Calu3 (cell line): ENCODE measurements around the gene PHF12. TPM values are rescaled to one million over a fixed set of nuclear protein-coding genes. Genes with fewer than 3 reads are reported as not detected.
A peak's percentile ranks its signal among the peaks of the same experiment; 100 is the strongest.

ENCODE experiments used
- BruUV-seq: library from RNA; stranded (reverse); fragments of 400-500 nt; replicated peaks from 2 replicates; lab custom pipeline; 2021; lab: Mats Ljungman, UMichigan
- CTCF ChIA-PET: fragments of 300-600 bp; sonication (Branson Sonifier 250); formaldehyde crosslinking; loops from one replicate; lab custom pipeline; 2022; ENCODE audit warnings: antibody characterized with exemption; lab: Charles Lee
- DNase-seq: peaks from one replicate; pipeline ENCODE4 v3.0.0; 2022
- H3K27ac Mint-ChIP-seq: one replicate; pipeline ENCODE4 v1.8.0; 2022; ENCODE audit warnings: mixed read lengths; ENCODE audit not compliant: unreplicated experiment
- H3K27me3 Mint-ChIP-seq: one replicate; pipeline ENCODE4 v1.8.0; 2022; ENCODE audit warnings: mixed read lengths; ENCODE audit not compliant: unreplicated experiment
- H3K36me3 Mint-ChIP-seq: one replicate; pipeline ENCODE4 v1.8.0; 2022; ENCODE audit warnings: mild to moderate bottlenecking, moderate library complexity, mixed read lengths; ENCODE audit not compliant: insufficient read depth, unreplicated experiment
- H3K4me1 Mint-ChIP-seq: one replicate; pipeline ENCODE4 v1.8.0; 2022; ENCODE audit warnings: mild to moderate bottlenecking, low read depth, mixed read lengths; ENCODE audit not compliant: unreplicated experiment
- H3K4me3 Mint-ChIP-seq: one replicate; pipeline ENCODE4 v1.8.0; 2022; ENCODE audit warnings: mild to moderate bottlenecking, low read depth, moderate library complexity, mixed read lengths; ENCODE audit not compliant: unreplicated experiment
- H3K9me3 Mint-ChIP-seq: one replicate; pipeline ENCODE4 v1.8.0; 2022; ENCODE audit warnings: low read depth, mixed read lengths; ENCODE audit not compliant: unreplicated experiment
- intact Hi-C: fragments of 100-400 bp; cut with micrococcal nuclease; formaldehyde crosslinking; loops from one replicate; pipeline ENCODE4 v1.10.0; 2022; ENCODE audit not compliant: unreplicated experiment
- total RNA-seq: library from RNA; stranded (reverse); gene quantifications from 2 replicates; pipeline ENCODE4 v1.2.3, GENCODE V29; 2022
- TF ChIP-seq, protein P1 (sequence below): fragments of 200-600 bp; IDR thresholded peaks from one replicate; pipeline ENCODE4 v1.8.0; 2022; ENCODE audit warnings: antibody characterized with exemption; ENCODE audit not compliant: unreplicated experiment

The PHF12 gene
- total RNA-seq, 1 experiment from 2014 or later = 54.0 TPM

DNA sequence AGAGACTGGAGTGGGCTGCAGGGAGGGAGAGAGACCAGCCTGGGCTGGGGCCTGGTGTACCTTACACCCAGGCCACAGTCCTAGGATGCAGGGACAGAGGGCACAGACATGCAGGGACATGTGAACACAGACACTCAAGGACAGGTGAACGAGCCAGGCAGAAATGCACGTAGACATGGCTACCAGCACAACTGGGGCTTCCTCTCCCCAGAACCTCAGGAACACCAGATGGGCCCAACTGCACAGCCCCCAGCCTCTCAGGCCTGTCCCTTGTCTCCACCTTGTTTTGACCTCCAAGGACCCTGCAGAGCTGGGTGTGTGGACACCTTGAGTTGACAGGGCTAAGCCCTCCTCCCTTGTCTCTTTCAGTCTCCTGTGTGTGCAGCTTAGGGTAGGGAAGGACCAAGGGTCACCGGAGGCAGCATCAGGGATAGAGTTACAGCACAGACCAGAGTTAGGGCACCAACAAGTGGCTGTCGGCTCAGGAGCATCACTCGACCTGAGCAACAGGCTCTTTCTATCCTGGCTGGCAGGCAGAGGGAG lies 45.3 kb upstream of the PHF12 start:
- no peak overlapping the region for H3K27ac Mint-ChIP-seq
- no peaks in the 10 kb centered on the region for H3K9me3 Mint-ChIP-seq
- BruUV-seq = no TSS peak
- no peaks in the 10 kb centered on the region for H3K4me1 Mint-ChIP-seq
- intact Hi-C loops = no loop called here
- no peak for DNase-seq
- peaks cover 89% of the 10 kb centered on the region for H3K27me3 Mint-ChIP-seq
- H3K36me3 Mint-ChIP-seq = peaks cover 5% of the 10 kb centered on the region
- CTCF ChIA-PET = interaction anchor here (0.6 kb wide), 1 partner anchor 15 kb away, joined by 3 read pairs; no protein-coding TSS in a partner anchor
- H3K4me3 Mint-ChIP-seq = no peak overlapping the region
- TF ChIP-seq, protein P1, sequence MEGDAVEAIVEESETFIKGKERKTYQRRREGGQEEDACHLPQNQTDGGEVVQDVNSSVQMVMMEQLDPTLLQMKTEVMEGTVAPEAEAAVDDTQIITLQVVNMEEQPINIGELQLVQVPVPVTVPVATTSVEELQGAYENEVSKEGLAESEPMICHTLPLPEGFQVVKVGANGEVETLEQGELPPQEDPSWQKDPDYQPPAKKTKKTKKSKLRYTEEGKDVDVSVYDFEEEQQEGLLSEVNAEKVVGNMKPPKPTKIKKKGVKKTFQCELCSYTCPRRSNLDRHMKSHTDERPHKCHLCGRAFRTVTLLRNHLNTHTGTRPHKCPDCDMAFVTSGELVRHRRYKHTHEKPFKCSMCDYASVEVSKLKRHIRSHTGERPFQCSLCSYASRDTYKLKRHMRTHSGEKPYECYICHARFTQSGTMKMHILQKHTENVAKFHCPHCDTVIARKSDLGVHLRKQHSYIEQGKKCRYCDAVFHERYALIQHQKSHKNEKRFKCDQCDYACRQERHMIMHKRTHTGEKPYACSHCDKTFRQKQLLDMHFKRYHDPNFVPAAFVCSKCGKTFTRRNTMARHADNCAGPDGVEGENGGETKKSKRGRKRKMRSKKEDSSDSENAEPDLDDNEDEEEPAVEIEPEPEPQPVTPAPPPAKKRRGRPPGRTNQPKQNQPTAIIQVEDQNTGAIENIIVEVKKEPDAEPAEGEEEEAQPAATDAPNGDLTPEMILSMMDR = no peak

DNA sequence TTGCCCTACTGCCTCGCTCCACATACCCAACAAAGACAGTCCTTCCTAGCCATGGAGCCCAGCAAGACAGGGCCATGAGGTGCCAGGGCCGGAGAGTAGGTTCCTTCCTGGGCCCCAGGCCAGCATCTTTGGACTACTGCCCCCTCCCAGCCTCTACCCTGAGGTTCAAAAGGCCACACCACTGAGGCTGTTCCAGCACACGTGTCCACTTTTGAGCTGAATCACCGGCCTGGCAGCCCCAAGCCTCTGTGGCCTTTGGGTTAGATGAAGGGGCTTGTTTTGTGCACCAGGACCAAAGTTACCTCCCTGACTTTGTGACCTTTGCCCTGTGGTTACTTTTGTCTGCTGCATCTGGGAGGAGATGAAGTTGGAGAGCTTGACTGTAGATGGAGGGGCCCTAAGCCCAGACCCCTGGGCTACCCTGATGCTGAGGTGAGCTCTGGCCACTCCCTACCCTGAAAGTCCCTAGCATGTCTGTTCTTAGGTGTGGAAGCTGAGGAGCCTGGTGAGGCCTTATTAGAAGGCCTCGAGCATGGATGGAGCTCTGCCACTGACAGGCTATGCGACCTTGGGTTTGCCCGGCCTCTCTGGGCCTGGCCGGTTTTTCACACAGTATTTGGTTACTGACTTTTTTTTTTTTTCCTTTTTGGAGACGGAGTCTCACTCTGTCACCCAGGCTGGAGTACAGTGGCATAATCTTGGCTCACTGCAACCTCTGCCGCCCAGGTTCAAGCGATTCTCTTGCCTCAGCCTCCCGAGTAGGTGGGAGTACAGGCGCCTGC lies 42.5 kb upstream of the PHF12 start:
- no peaks in the 10 kb centered on the region for H3K9me3 Mint-ChIP-seq
- H3K27ac Mint-ChIP-seq = no peak overlapping the region
- no peak for DNase-seq
- peaks cover 5% of the 10 kb centered on the region for H3K36me3 Mint-ChIP-seq
- H3K4me3 Mint-ChIP-seq = no peak overlapping the region
- no peaks in the 10 kb centered on the region for H3K4me1 Mint-ChIP-seq
- intact Hi-C loops = no loop called here
- H3K27me3 Mint-ChIP-seq = peaks cover 64% of the 10 kb centered on the region
- CTCF ChIA-PET = interaction anchor here (1.0 to 1.1 kb wide), 3 partner anchors 28 to 123 kb away, joined by 3 to 7 read pairs (median 3); no protein-coding TSS in a partner anchor
- no TSS peak for BruUV-seq
- TF ChIP-seq, protein P1 = no peak

DNA sequence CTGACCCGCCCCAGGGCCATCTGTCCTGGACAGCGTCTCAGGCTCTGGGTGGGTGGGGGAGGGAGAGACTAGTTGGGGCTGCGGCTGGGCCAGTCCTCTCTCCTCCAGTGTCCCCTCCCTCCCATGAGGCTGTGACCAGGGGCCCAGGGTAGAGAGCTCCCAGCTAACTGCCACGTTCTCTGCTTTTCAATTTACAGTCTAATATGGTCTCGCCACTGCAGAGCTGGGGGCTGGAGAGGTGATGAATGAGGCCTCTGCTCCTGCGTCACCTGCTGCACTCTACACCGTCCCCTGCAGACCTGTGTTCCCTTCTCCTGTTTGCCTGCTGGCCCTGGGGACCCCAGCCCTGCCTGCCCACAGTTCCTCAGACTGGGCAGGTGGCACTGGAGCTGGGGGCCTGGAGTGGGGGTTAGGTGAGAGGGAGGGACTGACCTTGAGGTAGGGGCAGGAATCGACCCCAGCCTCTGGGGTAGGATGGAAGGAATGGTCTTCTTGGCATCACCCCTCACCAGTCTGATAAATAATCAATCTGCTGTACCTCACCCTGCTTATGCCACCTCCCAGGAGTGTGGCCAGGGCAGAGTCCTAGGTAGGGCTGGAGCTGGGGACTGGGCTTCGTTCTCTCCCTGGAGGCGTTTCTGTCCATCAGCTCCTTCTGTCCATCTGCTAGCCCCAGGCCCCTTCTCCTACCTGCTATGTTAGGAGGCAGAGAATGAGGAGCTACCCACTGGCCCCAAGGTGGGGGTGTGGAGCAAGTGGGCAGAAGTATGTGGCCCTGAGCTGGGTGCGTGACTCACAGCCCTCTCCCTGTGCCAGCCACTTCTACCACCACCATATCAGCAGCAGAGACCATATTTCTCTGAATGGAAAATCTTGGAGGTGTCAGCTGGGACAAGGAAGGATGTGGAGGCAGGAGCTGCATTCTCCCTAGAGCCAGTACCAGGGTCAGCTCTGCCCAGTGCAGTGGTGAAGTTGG lies 41.6 kb upstream of the PHF12 start:
- peaks cover 64% of the 10 kb centered on the region for H3K27me3 Mint-ChIP-seq
- H3K4me1 Mint-ChIP-seq = no peaks in the 10 kb centered on the region
- BruUV-seq = no TSS peak
- no peak overlapping the region for H3K27ac Mint-ChIP-seq
- no peaks in the 10 kb centered on the region for H3K9me3 Mint-ChIP-seq
- CTCF ChIA-PET = interaction anchor here (1.0 to 1.1 kb wide), 3 partner anchors 27 to 124 kb away, joined by 3 to 7 read pairs (median 3); no protein-coding TSS in a partner anchor
- DNase-seq = peak; percentile 37
- no peak overlapping the region for H3K4me3 Mint-ChIP-seq
- peaks cover 4% of the 10 kb centered on the region for H3K36me3 Mint-ChIP-seq
- TF ChIP-seq, protein P1 = peak; percentile 19
- intact Hi-C loops = no loop called here

DNA sequence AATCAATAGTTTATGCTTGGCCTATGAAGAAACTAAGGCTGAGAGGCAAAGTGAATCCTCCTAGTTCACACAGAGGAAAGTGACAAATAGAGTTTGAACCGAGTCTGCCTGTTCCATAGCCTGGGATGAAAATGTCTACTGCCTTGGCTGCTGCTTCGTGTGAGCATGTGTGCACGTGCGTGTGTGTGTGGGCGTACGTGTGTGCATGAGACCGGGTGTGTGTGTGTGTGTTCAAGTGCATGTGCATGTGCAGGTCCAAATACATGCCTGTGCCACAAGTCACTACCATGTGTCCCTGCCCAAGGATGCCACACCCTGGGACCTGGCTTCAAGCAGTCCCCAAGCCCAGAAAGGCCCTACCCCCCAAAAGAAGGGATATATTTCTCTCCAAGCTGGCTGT lies 40.9 kb upstream of the PHF12 start:
- no peaks in the 10 kb centered on the region for H3K36me3 Mint-ChIP-seq
- no peak overlapping the region for H3K4me3 Mint-ChIP-seq
- intact Hi-C loops = no loop called here
- no peaks in the 10 kb centered on the region for H3K4me1 Mint-ChIP-seq
- BruUV-seq = no TSS peak
- H3K9me3 Mint-ChIP-seq = no peaks in the 10 kb centered on the region
- TF ChIP-seq, protein P1 = no peak
- CTCF ChIA-PET = interaction anchor here (0.8 kb wide), 1 partner anchor 125 kb away, joined by 3 read pairs; no protein-coding TSS in a partner anchor
- DNase-seq = no peak
- H3K27ac Mint-ChIP-seq = no peak overlapping the region
- H3K27me3 Mint-ChIP-seq = peaks cover 64% of the 10 kb centered on the region
